Measurements from ENCODE around the gene DPYSL3. TPM values are rescaled to one million over a fixed set of nuclear protein-coding genes. Genes with fewer than 3 reads are reported as not detected.
A peak's percentile ranks its signal among the peaks of the same experiment; 100 is the strongest.

The DPYSL3 gene
- polyA plus RNA-seq, 1 of the 3 experiments (the other 2 are of a cell fraction), result 123 TPM

DNA sequence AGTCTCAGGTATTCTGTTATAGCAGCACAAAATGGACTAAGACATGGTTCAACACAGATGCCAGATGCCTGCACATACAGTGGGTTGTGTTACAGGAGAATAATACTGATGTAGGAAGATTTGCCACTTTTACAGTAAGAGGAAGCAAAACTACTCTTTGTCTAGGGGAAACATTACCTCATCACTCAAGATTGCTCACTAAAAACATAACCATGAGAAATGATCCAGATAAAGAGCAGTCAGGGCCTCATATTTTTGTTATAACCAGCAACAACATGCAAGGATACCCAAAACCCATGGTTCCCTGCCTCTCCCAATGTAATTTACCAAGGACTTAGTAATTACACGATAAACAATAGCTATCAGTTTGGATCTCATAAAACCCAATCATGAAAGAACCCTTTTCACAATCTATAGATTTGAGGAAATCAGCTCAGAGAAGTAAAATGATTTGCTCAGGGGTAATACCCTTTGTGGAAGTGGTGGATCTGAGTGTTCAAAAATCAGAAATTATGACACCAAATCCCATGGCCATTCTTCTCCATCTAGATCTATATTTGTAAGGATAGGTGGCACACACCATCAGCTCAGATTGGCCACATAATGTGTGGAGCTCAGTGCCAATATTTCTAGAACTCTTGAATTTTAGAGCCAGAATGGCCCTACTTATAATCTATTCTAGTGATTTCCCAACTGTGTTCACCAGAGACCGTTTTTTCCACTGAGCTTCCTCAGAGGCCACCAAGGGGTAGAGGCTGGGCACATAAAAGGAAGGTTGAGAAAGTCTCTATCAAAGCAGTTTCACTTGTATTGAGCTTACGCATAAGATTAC, 27.8 kb downstream of the DPYSL3 start:
- WGBS (ENCODE audit: low lambda C conversion rate), result 81% methylated on average over 3 of the region's 3 CpGs
- Histone ChIP-seq H3K9me3 (no peaks in the 10 kb centered on the region), H2AFZ (ENCODE audit: low read depth) (no peak overlapping the region), H4K20me1 (ENCODE audit: insufficient read depth) (no peaks in the 10 kb centered on the region), H3K27me3 (ENCODE audit: insufficient read depth) (no peaks in the 10 kb centered on the region), H3K4me3 (ENCODE audit: low read depth in 2 of 2, low read length in 1 of 2) (no peak overlapping the region), H3K9me2 (no peaks in the 10 kb centered on the region), H3K4me2 (peak overlapping the region; percentile 48), H3K4me1 (ENCODE audit: control insufficient read depth in 1 of 2, insufficient read depth in 2 of 2, low read depth in 1 of 2, low read length in 1 of 2) (peaks cover 48 to 52% of the 10 kb centered on the region in 2 experiments), H3K36me3 (replicated peaks in 1 of 2; ENCODE audit: control insufficient read depth in 1 of 2, insufficient read depth in 2 of 2, low read length in 1 of 2) (no peaks in the 10 kb centered on the region), H3F3A (replicated peaks; ENCODE audit: insufficient read depth) (peaks cover 41% of the 10 kb centered on the region), H3K9ac (peak overlapping the region; percentile 74), H3K79me2 (ENCODE audit: insufficient read depth) (peaks cover 73% of the 10 kb centered on the region), H3K27ac (ENCODE audit: low read depth in 2 of 2, low read length in 1 of 2) (peak overlapping the region; percentile 95 to 99)
- CTCF ChIA-PET, result interaction anchor here (0.9 to 1.8 kb wide), 7 partner anchors 9 to 948 kb away, joined by 3 to 5 read pairs (median 4); no protein-coding TSS in a partner anchor
- no peak for DNase-seq
- POLR2A ChIA-PET, result no interaction called here
- TF ChIP-seq, protein P1, sequence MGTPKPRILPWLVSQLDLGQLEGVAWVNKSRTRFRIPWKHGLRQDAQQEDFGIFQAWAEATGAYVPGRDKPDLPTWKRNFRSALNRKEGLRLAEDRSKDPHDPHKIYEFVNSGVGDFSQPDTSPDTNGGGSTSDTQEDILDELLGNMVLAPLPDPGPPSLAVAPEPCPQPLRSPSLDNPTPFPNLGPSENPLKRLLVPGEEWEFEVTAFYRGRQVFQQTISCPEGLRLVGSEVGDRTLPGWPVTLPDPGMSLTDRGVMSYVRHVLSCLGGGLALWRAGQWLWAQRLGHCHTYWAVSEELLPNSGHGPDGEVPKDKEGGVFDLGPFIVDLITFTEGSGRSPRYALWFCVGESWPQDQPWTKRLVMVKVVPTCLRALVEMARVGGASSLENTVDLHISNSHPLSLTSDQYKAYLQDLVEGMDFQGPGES (IDR thresholded peaks at IDR 0.05; ENCODE audit: low read depth, low read length), result no peak
- TF ChIP-seq ELF1 (IDR thresholded peaks at IDR 0.05) (no peak), NRF1 (IDR thresholded peaks at IDR 0.05; ENCODE audit: low read depth, low read length) (no peak), EP300 (IDR thresholded peaks at IDR 0.05; ENCODE audit: borderline replicate concordance in 1 of 2, low read depth in 1 of 2, low read length in 1 of 2) (peak in 1 of 2 experiments; percentile 33; a peak in 1 of 4 replicates), RFX5 (IDR thresholded peaks at IDR 0.05; ENCODE audit: low read length) (no peak), FOSL2 (IDR thresholded peaks at IDR 0.05; ENCODE audit: borderline replicate concordance, low read depth) (peak; percentile 7; the same call in 1 of the 2 replicates), REST (IDR thresholded peaks at IDR 0.05; ENCODE audit: low read depth, low read length) (no peak), USF2 (IDR thresholded peaks at IDR 0.05; ENCODE audit: borderline replicate concordance, low read depth, low read length) (no peak), MAX (IDR thresholded peaks at IDR 0.05; ENCODE audit: low read depth) (no peak), YY1 (IDR thresholded peaks at IDR 0.05; ENCODE audit: low read depth) (no peak), TAF1 (IDR thresholded peaks at IDR 0.05; ENCODE audit: borderline replicate concordance, low read depth, low read length) (no peak), SIN3A (IDR thresholded peaks at IDR 0.05; ENCODE audit: borderline replicate concordance, low read depth, low read length) (no peak), GABPA (IDR thresholded peaks at IDR 0.05; ENCODE audit: low read depth) (no peak), SMC3 (IDR thresholded peaks at IDR 0.05; ENCODE audit: low read depth, low read length) (no peak), RCOR1 (IDR thresholded peaks at IDR 0.05; ENCODE audit: low read length) (no peak), RAD21 (IDR thresholded peaks at IDR 0.05; ENCODE audit: low read length) (no peak), NFIC (IDR thresholded peaks at IDR 0.05; ENCODE audit: borderline replicate concordance) (no peak), MEF2A (IDR thresholded peaks at IDR 0.05; ENCODE audit: borderline replicate concordance, low read depth) (no peak), TCF12 (IDR thresholded peaks at IDR 0.05) (peak; percentile 65; the same call in 1 of the 2 replicates), POLR2AphosphoS5 (IDR thresholded peaks at IDR 0.05; ENCODE audit: low read depth, low read length) (no peak), FOXM1 (IDR thresholded peaks at IDR 0.05; ENCODE audit: low read depth) (no peak), GATA2 (CRISPR knock-in tag; IDR thresholded peaks at IDR 0.05) (no peak), RXRA (IDR thresholded peaks at IDR 0.05; ENCODE audit: borderline replicate concordance, low read depth) (no peak), EZH2phosphoT487 (IDR thresholded peaks at IDR 0.05; ENCODE audit: borderline replicate concordance, low read depth) (no peak), CHD2 (IDR thresholded peaks at IDR 0.05; ENCODE audit: low read length, partially characterized antibody) (no peak)
- TF ChIP-seq, protein P2, sequence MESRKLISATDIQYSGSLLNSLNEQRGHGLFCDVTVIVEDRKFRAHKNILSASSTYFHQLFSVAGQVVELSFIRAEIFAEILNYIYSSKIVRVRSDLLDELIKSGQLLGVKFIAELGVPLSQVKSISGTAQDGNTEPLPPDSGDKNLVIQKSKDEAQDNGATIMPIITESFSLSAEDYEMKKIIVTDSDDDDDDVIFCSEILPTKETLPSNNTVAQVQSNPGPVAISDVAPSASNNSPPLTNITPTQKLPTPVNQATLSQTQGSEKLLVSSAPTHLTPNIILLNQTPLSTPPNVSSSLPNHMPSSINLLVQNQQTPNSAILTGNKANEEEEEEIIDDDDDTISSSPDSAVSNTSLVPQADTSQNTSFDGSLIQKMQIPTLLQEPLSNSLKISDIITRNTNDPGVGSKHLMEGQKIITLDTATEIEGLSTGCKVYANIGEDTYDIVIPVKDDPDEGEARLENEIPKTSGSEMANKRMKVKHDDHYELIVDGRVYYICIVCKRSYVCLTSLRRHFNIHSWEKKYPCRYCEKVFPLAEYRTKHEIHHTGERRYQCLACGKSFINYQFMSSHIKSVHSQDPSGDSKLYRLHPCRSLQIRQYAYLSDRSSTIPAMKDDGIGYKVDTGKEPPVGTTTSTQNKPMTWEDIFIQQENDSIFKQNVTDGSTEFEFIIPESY (IDR thresholded peaks at IDR 0.05; ENCODE audit: borderline replicate concordance, low read depth), result no peak

Data from SK-N-SH (cell line).